Upper lobe of left lung (tissue), 6 donors: ENCODE measurements around the gene APOC3. TPM values are rescaled to one million over a fixed set of nuclear protein-coding genes. Genes with fewer than 3 reads are reported as not detected.

Source experiments
- ATAC-seq, 2 donors: fragments of 200-7000 bp; cut with Tn5 transposase; one replicate each; pipeline ENCODE4 v1.9.1; 2022; ENCODE audit warnings: mild to moderate bottlenecking in 2 of 2, moderate library complexity in 2 of 2; ENCODE audit not compliant: low FRiP score in 2 of 2
- DNase-seq, 2 donors: peaks; one replicate each; pipeline ENCODE4 v3.0.0-alpha.2; 2019 to 2020
- H3K27ac ChIP-seq, 4 donors: fragments of 200-600 bp; sonication (generic); one replicate each; pipeline ENCODE4 v1.5.1; 2016 to 2019
- H3K27me3 ChIP-seq, 4 donors: fragments of 200-600 bp; sonication (generic); one replicate each; pipeline ENCODE4 v1.5.1; 2017 to 2019
- H3K36me3 ChIP-seq, 4 donors: fragments of 200-600 bp; sonication (generic); one replicate each; pipeline ENCODE4 v1.5.1; 2016 to 2019
- H3K4me1 ChIP-seq, 4 donors: fragments of 200-600 bp; sonication (generic); one replicate each; pipeline ENCODE4 v1.5.1; 2018 to 2019
- H3K4me3 ChIP-seq, 4 donors: fragments of 200-600 bp; sonication (generic); one replicate each; pipeline ENCODE4 v1.5.1; 2017 to 2019; ENCODE audit warnings: mild to moderate bottlenecking in 2 of 4, moderate library complexity in 1 of 4
- H3K9me3 ChIP-seq, 4 donors: fragments of 200-600 bp; sonication (generic); one replicate each; pipeline ENCODE4 v1.5.1; 2018 to 2019
- EP300 ChIP-seq, 4 donors: sonication (generic); formaldehyde crosslinking; IDR thresholded peaks; one replicate each; pipeline ENCODE4 v1.5.1; 2017; ENCODE audit warnings: antibody characterized with exemption in 4 of 4, control low read depth in 2 of 4
- POLR2A ChIP-seq, 4 donors: fragments of 450-650 bp; IDR thresholded peaks; one replicate each; pipeline ENCODE4 v1.5.1; 2016 to 2017; ENCODE audit warnings: antibody characterized with exemption in 4 of 4, mild to moderate bottlenecking in 2 of 4
- POLR2AphosphoS5 ChIP-seq, 2 donors: sonication (generic); formaldehyde crosslinking; IDR thresholded peaks; one replicate each; pipeline ENCODE4 v1.5.1; 2017; ENCODE audit warnings: antibody characterized with exemption in 2 of 2
- WGBS, 2 donors: methylation state at CpG; one replicate each; pipeline ENCODE4 v1.1.5; 2017 to 2018; 5-methylcytosine and 5-hydroxymethylcytosine counted together
- total RNA-seq, 6 donors: library from RNA; depleted of rRNA in 4 of 6; stranded (reverse); fragments of >200 nt in 4 of 6; gene quantifications; one replicate each; pipeline versions ENCODE4 v1.1.0 to v1.2.1, GENCODE V29; 2016 to 2021
- TF ChIP-seq, protein P1 (sequence below), 6 experiments: fragments of 450-650 bp in 4 of 6; fragments of 200-600 bp in 2 of 6; sonication (generic) in 2 of 6; IDR thresholded peaks; one replicate each; pipeline ENCODE4 v1.5.1; 2016 to 2019; ENCODE audit warnings: antibody characterized with exemption in 6 of 6
- donor health status: DM: no; HTN: no; CAD: no; lungs with moderate emphysema.
- donor health status: DM: no; HTN: yes; CAD: no; lungs with severe emphysema.

The APOC3 gene
- total RNA-seq = 1 to 10 TPM in 2 of 6 donors, not detected in 4; 3.7 to 4.4 TPM

DNA sequence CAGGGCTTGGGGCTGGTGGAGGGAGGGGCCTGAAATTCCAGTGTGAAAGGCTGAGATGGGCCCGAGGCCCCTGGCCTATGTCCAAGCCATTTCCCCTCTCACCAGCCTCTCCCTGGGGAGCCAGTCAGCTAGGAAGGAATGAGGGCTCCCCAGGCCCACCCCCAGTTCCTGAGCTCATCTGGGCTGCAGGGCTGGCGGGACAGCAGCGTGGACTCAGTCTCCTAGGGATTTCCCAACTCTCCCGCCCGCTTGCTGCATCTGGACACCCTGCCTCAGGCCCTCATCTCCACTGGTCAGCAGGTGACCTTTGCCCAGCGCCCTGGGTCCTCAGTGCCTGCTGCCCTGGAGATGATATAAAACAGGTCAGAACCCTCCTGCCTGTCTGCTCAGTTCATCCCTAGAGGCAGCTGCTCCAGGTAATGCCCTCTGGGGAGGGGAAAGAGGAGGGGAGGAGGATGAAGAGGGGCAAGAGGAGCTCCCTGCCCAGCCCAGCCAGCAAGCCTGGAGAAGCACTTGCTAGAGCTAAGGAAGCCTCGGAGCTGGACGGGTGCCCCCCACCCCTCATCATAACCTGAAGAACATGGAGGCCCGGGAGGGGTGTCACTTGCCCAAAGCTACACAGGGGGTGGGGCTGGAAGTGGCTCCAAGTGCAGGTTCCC is at the start of gene APOC3:
APOC3 (plus strand) TSS at position 383 of the 659 bp plus-strand sequence. CDS start 676 bp downstream, outside the sequence.
- H3K27me3 ChIP-seq = no peaks in the 10 kb centered on the region
- WGBS, 2 donors = 74% methylated on average over 9 of the region's 9 CpGs; no CpG with 5 or more reads in 1 of the 2 donors
- peaks cover 2 to 9% (median 8%) of the 10 kb centered on the region in 4 donors for H3K4me1 ChIP-seq
- DNase-seq (no peak), ATAC-seq (no peak)
- H3K27ac ChIP-seq = no peak within 1 kb of the TSS
- no peaks in the 10 kb centered on the region for H3K36me3 ChIP-seq
- TF ChIP-seq POLR2AphosphoS5 (IDR thresholded peaks at IDR 0.05) = no peak
- no peaks in the 10 kb centered on the region for H3K9me3 ChIP-seq
- H3K4me3 ChIP-seq = no peak within 1 kb of the TSS

DNA sequence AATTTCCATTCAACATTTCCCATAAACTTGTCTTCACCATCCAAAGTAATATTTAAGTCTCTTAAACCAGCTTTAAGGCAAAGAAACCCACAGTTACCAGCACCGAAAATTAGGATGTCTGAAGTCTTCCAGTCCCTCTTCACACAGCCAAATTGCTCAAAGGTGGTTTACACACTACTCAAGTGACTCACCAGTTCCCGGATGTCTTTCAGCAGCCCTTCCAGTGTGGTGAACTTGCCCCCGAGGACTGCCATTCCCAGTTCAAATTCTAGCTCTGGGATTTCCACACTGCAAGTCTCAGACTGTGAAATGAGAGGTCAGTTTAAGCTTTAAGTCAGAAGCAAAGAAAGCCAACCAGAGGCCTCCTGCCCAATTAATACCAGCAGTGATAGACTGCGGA is 47.0 kb upstream of the APOC3 start:
- Histone ChIP-seq H3K9me3 (no peaks in the 10 kb centered on the region), H3K4me3 (no peak overlapping the region), H3K4me1 (peaks cover 9 to 18% (median 10%) of the 10 kb centered on the region in 4 donors), H3K27ac (no peak overlapping the region), H3K36me3 (peaks cover 50 to 91% (median 76%) of the 10 kb centered on the region in 4 donors), H3K27me3 (no peaks in the 10 kb centered on the region)
- DNase-seq = no peak
- ATAC-seq = no peak
- TF ChIP-seq EP300 (IDR thresholded peaks at IDR 0.05) (no peak), POLR2AphosphoS5 (IDR thresholded peaks at IDR 0.05) (no peak), POLR2A (IDR thresholded peaks at IDR 0.05) (no peak)
- TF ChIP-seq, protein P1, sequence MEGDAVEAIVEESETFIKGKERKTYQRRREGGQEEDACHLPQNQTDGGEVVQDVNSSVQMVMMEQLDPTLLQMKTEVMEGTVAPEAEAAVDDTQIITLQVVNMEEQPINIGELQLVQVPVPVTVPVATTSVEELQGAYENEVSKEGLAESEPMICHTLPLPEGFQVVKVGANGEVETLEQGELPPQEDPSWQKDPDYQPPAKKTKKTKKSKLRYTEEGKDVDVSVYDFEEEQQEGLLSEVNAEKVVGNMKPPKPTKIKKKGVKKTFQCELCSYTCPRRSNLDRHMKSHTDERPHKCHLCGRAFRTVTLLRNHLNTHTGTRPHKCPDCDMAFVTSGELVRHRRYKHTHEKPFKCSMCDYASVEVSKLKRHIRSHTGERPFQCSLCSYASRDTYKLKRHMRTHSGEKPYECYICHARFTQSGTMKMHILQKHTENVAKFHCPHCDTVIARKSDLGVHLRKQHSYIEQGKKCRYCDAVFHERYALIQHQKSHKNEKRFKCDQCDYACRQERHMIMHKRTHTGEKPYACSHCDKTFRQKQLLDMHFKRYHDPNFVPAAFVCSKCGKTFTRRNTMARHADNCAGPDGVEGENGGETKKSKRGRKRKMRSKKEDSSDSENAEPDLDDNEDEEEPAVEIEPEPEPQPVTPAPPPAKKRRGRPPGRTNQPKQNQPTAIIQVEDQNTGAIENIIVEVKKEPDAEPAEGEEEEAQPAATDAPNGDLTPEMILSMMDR (IDR thresholded peaks at IDR 0.05) = no peak
- WGBS, 2 donors = 89 to 91% methylated on average over 4 of the region's 4 CpGs

DNA sequence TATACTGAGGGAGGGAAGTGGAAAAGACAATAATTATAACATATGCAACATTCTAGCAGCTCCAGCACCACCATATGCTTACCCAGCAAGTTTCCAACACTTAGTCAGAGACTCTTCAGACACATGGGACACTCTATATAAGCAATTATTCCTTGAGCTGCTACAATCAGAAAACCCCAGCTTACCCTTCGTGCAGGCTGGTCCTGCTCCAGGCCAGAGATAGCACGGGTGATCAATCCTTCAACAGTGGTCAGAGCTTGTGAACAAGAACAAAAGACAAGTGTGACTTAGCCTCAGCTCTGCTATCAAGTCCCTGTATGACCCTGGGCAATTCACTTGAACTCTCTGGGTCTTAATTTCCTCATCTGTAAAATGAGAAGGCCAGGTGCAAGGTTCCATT is 43.4 kb upstream of the APOC3 start:
- DNase-seq = no peak
- Histone ChIP-seq H3K27ac (no peak overlapping the region), H3K36me3 (peaks cover 34 to 55% (median 49%) of the 10 kb centered on the region in 4 donors), H3K4me1 (peaks cover 12 to 34% (median 20%) of the 10 kb centered on the region in 4 donors), H3K9me3 (no peaks in the 10 kb centered on the region), H3K4me3 (no peak overlapping the region), H3K27me3 (no peaks in the 10 kb centered on the region)
- ATAC-seq = no peak
- TF ChIP-seq POLR2A (IDR thresholded peaks at IDR 0.05) (no peak), POLR2AphosphoS5 (IDR thresholded peaks at IDR 0.05) (no peak), EP300 (IDR thresholded peaks at IDR 0.05) (no peak)
- TF ChIP-seq, protein P1 (IDR thresholded peaks at IDR 0.05) = no peak
- 88 to 100% methylated on average over 2 of the region's 2 CpGs for WGBS, 2 donors

DNA sequence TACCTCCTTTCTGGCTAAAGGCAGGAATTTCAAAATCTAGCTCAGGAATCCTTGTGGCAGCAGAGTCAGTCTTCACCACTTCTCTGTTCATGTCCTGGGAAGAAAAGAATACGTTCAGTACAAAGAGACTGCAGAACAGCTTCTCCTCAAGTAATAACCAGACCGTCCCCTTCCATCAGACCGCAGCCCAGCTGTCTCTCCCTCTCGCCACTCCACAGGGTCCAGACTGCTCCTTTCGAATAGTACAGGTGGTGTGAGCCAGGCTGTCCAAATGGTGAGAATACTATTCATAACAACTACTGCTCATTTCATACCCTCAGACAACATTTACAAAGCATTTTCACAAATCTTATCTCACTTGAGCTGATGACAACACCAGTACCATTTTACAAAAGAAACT is 42.7 kb upstream of the APOC3 start:
- no peak for TF ChIP-seq POLR2AphosphoS5 (IDR thresholded peaks at IDR 0.05)
- TF ChIP-seq, protein P1 (IDR thresholded peaks at IDR 0.05) = no peak
- 65 to 68% methylated on average over 5 of the region's 5 CpGs for WGBS, 2 donors
- Histone ChIP-seq H3K4me1 (peaks cover 17 to 40% (median 23%) of the 10 kb centered on the region in 4 donors), H3K36me3 (peaks cover 31 to 49% (median 43%) of the 10 kb centered on the region in 4 donors), H3K27ac (peak overlapping the region in 2 of 4 donors; percentile 92 to 95), H3K9me3 (no peaks in the 10 kb centered on the region), H3K27me3 (no peaks in the 10 kb centered on the region), H3K4me3 (peak overlapping the region; percentile 79 to 99 (median 97))
- DNase-seq (no peak), ATAC-seq (no peak)

DNA sequence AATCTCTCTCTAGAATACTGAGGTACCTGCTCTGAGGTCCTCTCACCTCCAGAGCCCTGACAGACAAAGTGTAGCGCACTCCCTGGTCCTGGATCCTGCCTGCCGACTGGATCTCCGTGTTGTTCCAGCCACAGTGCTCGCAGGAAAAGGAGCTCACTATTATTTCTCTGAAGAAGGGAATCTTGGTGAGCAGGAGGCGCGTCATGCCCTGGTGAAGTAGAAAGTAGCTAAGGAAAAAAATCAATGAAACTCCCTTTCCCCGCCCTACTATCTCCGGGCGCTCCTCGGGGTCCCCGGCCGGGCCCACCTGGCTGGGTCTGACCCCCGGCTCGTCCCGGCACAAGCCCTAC is 42.3 kb upstream of the APOC3 start:
- Histone ChIP-seq H3K36me3 (peaks cover 27 to 44% (median 39%) of the 10 kb centered on the region in 4 donors), H3K27me3 (no peaks in the 10 kb centered on the region), H3K27ac (peak overlapping the region; percentile 85 to 95 (median 92)), H3K4me1 (peaks cover 17 to 40% (median 24%) of the 10 kb centered on the region in 4 donors), H3K9me3 (no peaks in the 10 kb centered on the region), H3K4me3 (peak overlapping the region; percentile 79 to 99 (median 97))
- DNase-seq (no peak), ATAC-seq (peak in 1 of 2 donors; percentile 23)
- WGBS, 2 donors = 0% methylated on average over 15 of the region's 15 CpGs
- TF ChIP-seq, protein P1 (IDR thresholded peaks at IDR 0.05) = no peak
- TF ChIP-seq POLR2A (IDR thresholded peaks at IDR 0.05) = no peak
- TF ChIP-seq EP300 (IDR thresholded peaks at IDR 0.05) = no peak
- TF ChIP-seq POLR2AphosphoS5 (IDR thresholded peaks at IDR 0.05) = no peak
